GM18873 (cell line): Measurements from ENCODE around the gene MARCO.

Experiments
- ATAC-seq: cut with Tn5 transposase; IDR thresholded peaks from one replicate; pipeline ENCODE4 v1.9.1; 2021; ENCODE audit warnings: mild to moderate bottlenecking, moderate library complexity, moderate number of reproducible peaks; ENCODE audit not compliant: unreplicated experiment, low FRiP score

Gene MARCO

GRCh38 chr2:118971245-118972122, 29.5 kb downstream of the MARCO start:
- no peak for ATAC-seq

- ATAC-seq, result no peak
Observed at GRCh38 chr2:118973542-118973951, 31.6 kb downstream of the MARCO start.

- ATAC-seq, result no peak
Observed at GRCh38 chr2:118974103-118974993, 32.4 kb downstream of the MARCO start.

GRCh38 chr2:118975133-118975532, 33.1 kb downstream of the MARCO start:
- no peak for ATAC-seq

- ATAC-seq, result no peak
Observed at GRCh38 chr2:118978064-118978463, 36.1 kb downstream of the MARCO start.

GRCh38 chr2:118979152-118979861, 37.3 kb downstream of the MARCO start:
- no peak for ATAC-seq

GRCh38 chr2:118980022-118980421, 38.0 kb downstream of the MARCO start:
- ATAC-seq, result no peak

GRCh38 chr2:118980573-118980972, 38.6 kb downstream of the MARCO start:
- no peak for ATAC-seq

- no peak for ATAC-seq
Observed at GRCh38 chr2:118981632-118982031, 39.6 kb downstream of the MARCO start.

- no peak for ATAC-seq
Observed at GRCh38 chr2:118982039-118982438, 40.0 kb downstream of the MARCO start.

GRCh38 chr2:118983133-118983532, 41.1 kb downstream of the MARCO start:
- ATAC-seq, result no peak

GRCh38 chr2:118983915-118984314, 41.9 kb downstream of the MARCO start:
- ATAC-seq, result no peak

- ATAC-seq, result no peak
Observed at GRCh38 chr2:118986738-118987137, 44.7 kb downstream of the MARCO start.

- ATAC-seq, result no peak
Observed at GRCh38 chr2:118987886-118988285, 45.9 kb downstream of the MARCO start.

GRCh38 chr2:118988706-118989105, 46.7 kb downstream of the MARCO start:
- no peak for ATAC-seq

GRCh38 chr2:118989481-118989880, 47.5 kb downstream of the MARCO start:
- ATAC-seq, result no peak

GRCh38 chr2:118990757-118991545, 49.0 kb downstream of the MARCO start:
- ATAC-seq, result no peak

GRCh38 chr2:118991554-118991953, 49.6 kb downstream of the MARCO start:
- no peak for ATAC-seq

GRCh38 chr2:118992740-118993391, 50.9 kb downstream of the MARCO start:
- no peak for ATAC-seq

GRCh38 chr2:118993392-118993752, 51.4 kb downstream of the MARCO start:
- no peak for ATAC-seq
